K562 (cell line): ENCODE results near the gene FTSJ3. TPM values are rescaled to one million over a fixed set of nuclear protein-coding genes. Genes with fewer than 3 reads are reported as not detected.

Experiments
- CCAR2 ChIP-seq: fragments of 200-400 bp; formaldehyde crosslinking; IDR thresholded peaks from 2 replicates; pipeline ENCODE4 v1.6.1; 2017; ENCODE audit warnings: mild to moderate bottlenecking, low read depth, low read length
- CHD4 ChIP-seq: fragments of 200-600 bp; sonication (generic); IDR thresholded peaks from 3 replicates; pipeline ENCODE4 v1.6.1; 2012; ENCODE audit warnings: low read depth, mild to moderate bottlenecking, mixed read lengths, low read length, inconsistent platforms; ENCODE audit not compliant: insufficient read depth, insufficient replicate concordance, poor library complexity, severe bottlenecking
- CREB5 ChIP-seq: fragments of 250-450 bp; sonication (Bioruptor Pico); IDR thresholded peaks from 2 replicates; pipeline ENCODE4 v1.5.0; 2020; ENCODE audit warnings: mild to moderate bottlenecking
- CTCF ChIP-seq, 3 experiments: IDR thresholded peaks in 2 of 3; conservative IDR thresholded peaks in 1 of 3; 2 replicates each; pipeline ENCODE4 v1.5.1; 2011 to 2012; ENCODE audit warnings: low read length in 3 of 3, mild to moderate bottlenecking in 3 of 3, control low read depth in 2 of 3, improper control_type of control experiment in 1 of 3, inconsistent platforms in 1 of 3, low read depth in 1 of 3, mixed read lengths in 1 of 3, moderate library complexity in 1 of 3; ENCODE audit not compliant: insufficient read depth in 2 of 3
- E2F4 ChIP-seq: sonication (generic); formaldehyde crosslinking; IDR thresholded peaks from 2 replicates; pipeline ENCODE4 v1.8.0; 2022; ENCODE audit warnings: mild to moderate bottlenecking, low read depth, missing genetic modification reagents
- HCFC1 ChIP-seq: IDR thresholded peaks from 2 replicates; pipeline ENCODE4 v1.6.1; 2012; ENCODE audit warnings: low read depth, low read length, improper control_type of control experiment
- HEY1 ChIP-seq: fragments of 250-450 bp; sonication (Bioruptor Pico); IDR thresholded peaks from 2 replicates; pipeline ENCODE4 v1.5.0; 2020; ENCODE audit warnings: mild to moderate bottlenecking, moderate library complexity, borderline replicate concordance
- POLR2AphosphoS2 ChIP-seq: IDR thresholded peaks from 2 replicates; pipeline ENCODE4 v1.6.1; 2012; ENCODE audit warnings: low read length, improper control_type of control experiment
- TGIF2 ChIP-seq: sonication (generic); formaldehyde crosslinking; IDR thresholded peaks from 2 replicates; pipeline ENCODE4 v1.8.1; 2022; ENCODE audit warnings: mild to moderate bottlenecking, missing genetic modification reagents, moderate library complexity
- THAP12 ChIP-seq: fragments of 250-450 bp; sonication (Bioruptor Pico); IDR thresholded peaks from 2 replicates; pipeline ENCODE4 v1.9.0; 2021; ENCODE audit warnings: mild to moderate bottlenecking, inconsistent platforms
- ZBTB34 ChIP-seq: fragments of 250-450 bp; sonication (Bioruptor Pico); IDR thresholded peaks from 2 replicates; pipeline ENCODE4 v1.8.0; 2021; ENCODE audit warnings: mild to moderate bottlenecking, moderate library complexity
- ZMIZ1 ChIP-seq, 2 experiments: fragments of 150-350 bp in 1 of 2; IDR thresholded peaks; 2 replicates each; pipeline ENCODE4 v1.6.1; 2012 to 2016; ENCODE audit warnings: low read depth in 2 of 2, low read length in 2 of 2, mild to moderate bottlenecking in 1 of 2, moderate library complexity in 1 of 2
- ZNF280A ChIP-seq: fragments of 450-650 bp; IDR thresholded peaks from 2 replicates; pipeline ENCODE4 v1.6.1; 2018; ENCODE audit warnings: mild to moderate bottlenecking, low read depth; ENCODE audit not compliant: partially characterized antibody
- polyA plus RNA-seq, 8 experiments: library from polyadenylated mRNA; depleted of rRNA in 4 of 8; stranded (reverse) in 5 of 8; unstranded in 3 of 8; fragments of >200 nt; fragmentation: Nextera tagmentation in 2 of 8; fragmentation: Illumina TruSeq in 1 of 8; extraction: Ambion mirVana in 2 of 8; extraction: Trizol in 1 of 8; gene quantifications; 2 replicates each; pipeline versions ENCODE4 v1.2.1 to v1.2.3, GENCODE V29; 2011 to 2014; ENCODE audit warnings: inconsistent platforms in 1 of 8, missing spikeins in 1 of 8
- total RNA-seq, 7 experiments: library from RNA; depleted of rRNA in 6 of 7; stranded (reverse); fragments of >200 nt in 6 of 7; fragmentation: Illumina TruSeq in 2 of 7; extraction: Trizol in 2 of 7; gene quantifications; 2 replicates each; pipeline versions ENCODE4 v1.2.1 to v1.2.3, GENCODE V29; 2011 to 2021; ENCODE audit warnings: low replicate concordance in 1 of 7

FTSJ3 gene
- total and polyA plus RNA-seq, 9 of the 15 experiments (the other 6 are each of a cell fraction or from before 2014, with no cell fraction given) = 18.0 to 65.6 (median 52.4) TPM

- no peak for TF ChIP-seq THAP12 (CRISPR knock-in tag)
- no peak for TF ChIP-seq HCFC1
- no peak for TF ChIP-seq CHD4
- TF ChIP-seq CCAR2 = no peak
- TF ChIP-seq ZMIZ1 (IDR thresholded peaks at IDR 0.05; ENCODE audit: low read depth in 2 of 2, low read length in 2 of 2) = no peak
- TF ChIP-seq E2F4 (CRISPR knock-in tag) = no peak
- TF ChIP-seq HEY1 (CRISPR knock-in tag) = no peak
- TF ChIP-seq POLR2AphosphoS2 = no peak
- no peak for TF ChIP-seq ZBTB34 (CRISPR knock-in tag)
- TF ChIP-seq ZNF280A = no peak
- no peak for TF ChIP-seq TGIF2 (CRISPR knock-in tag)
- TF ChIP-seq CTCF (IDR thresholded peaks at IDR 0.05 in 2 of 3, conservative IDR thresholded peaks at IDR 0.05 in 1 of 3; ENCODE audit: insufficient read depth in 2 of 3, low read depth in 1 of 3, low read length in 3 of 3) = no peak
- no peak for TF ChIP-seq CREB5 (CRISPR knock-in tag)
Observed at GRCh38 chr17:63775420-63775819, 52.0 kb downstream of the FTSJ3 start (continued).
